Kidney glomerular epithelial cell (primary cell): Measurements from ENCODE around the gene TNS1.

Experiments
- DNase-seq: peaks from one replicate; lab custom pipeline; 2025; lab: John Stamatoyannopoulos, UW

Gene TNS1

DNA sequence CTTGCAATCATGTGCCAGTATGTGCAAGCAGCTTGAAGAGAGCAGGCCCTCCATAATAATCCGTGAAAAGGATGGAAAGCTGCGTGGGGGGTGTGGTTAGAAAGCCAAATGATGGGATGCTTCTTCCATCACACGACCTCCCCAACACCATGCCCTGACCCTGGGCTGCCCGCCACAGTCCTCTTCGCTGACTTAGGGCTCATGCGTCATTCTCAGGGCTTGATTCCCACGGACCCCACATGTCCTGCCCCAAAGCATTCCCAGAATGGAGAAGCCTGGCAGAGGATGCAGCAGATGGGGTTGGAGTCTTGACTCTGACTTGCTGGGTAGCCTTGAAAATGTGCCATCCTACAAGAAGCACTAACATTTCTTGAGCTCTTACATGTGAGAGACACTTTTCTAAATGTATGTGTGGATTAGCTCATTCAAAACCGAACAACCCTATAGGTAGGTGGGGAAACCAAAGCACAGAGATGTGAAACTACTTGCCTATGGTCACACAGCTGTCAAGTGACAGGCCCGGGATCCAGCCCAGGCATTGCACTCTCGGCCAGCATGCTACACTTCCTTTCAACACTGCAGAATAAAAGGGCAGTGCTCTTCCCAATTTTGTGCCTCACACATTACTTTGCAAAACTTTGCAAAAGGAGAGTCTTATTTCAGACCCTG lies 3.7 kb downstream of the TNS1 start:
- DNase-seq, result no peak

DNA sequence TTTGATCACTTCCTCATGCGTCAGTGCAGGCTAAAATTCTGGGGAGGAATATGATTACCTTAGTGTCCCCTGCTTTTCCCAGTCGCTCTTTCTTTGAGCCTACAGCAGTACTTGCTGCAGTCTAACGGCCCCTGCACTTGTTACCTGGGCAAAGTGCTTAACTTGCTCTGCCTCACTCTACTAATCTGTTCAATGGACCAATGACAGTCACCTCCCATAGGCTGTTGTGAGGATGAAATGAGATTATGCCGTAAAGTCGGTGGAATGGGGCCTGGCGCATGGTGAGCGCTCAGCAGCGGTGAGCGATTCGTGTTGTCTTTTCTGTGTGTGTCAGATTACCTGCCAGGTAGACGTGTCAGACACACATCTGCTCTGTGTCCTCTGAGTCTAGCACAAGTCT lies 5.3 kb downstream of the TNS1 start:
- DNase-seq, result no peak

DNA sequence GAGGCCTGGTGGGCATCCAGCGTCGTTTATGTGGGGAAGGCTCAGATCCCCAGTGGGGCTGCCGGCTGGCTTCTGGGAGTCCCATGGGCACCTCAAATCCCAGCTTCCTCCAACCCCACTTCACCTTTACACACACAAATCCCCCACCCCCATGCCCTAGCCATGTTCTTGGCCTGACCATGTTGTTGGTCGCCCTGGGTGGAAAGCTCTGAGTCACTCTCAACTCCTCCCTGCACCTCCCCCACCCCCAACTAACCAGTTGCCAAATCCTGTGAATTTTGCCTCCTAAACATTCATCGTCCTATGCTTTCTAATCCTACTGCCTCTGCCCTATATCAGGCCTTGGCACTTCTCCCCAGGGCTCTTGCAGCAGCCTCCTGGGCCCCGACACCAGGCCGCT lies 6.4 kb downstream of the TNS1 start:
- no peak for DNase-seq

DNA sequence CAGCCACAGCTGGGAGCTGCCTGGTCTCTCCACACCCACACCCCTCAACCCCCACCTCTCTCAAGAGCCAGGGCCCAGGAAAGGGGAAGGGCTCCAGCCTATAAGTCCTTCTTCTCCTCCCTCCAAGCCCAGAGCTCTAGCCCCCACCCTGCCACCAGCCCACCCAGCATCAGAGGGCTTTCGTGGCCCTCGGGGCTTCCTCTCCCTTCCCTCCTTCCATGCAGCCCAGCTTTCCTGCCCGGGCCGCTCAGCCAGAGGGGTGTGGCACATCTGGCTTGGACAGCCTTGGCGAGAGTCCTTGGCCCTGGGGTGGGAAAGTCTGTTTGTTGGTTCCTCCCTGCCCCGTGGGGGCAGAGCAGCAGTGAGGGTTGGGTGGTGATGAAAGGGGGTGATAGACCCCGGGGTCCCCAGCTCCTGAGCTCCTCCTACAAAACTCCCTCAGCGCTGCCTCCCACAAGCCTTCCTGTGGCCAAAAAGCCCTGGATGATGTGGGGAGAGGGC lies 7.0 kb downstream of the TNS1 start:
- DNase-seq, result no peak

DNA sequence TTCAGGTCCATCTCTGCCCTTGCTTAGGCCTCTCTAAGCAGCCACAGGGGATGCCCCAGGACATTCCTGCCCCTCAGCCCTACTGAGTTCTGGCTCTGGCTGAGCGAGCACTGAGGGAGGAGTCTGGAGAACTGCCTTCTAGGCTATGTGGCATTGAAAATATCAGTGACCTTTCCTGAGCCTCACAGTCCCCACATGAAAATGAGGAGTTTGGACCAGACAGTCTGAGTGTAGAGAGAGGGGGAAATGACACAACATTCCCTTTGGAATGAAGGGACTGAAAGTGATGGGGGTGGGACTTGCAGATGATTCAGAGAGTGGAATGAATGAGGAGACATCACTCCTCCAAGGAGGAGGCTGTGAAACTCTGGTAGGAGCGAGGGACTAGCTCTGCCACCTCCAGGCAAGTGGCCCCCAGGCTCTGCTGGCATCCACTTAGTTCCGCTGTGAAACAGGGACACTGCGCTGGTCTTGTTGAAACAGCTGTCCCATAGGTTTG lies 8.0 kb downstream of the TNS1 start:
- peak; percentile 69 for DNase-seq

DNA sequence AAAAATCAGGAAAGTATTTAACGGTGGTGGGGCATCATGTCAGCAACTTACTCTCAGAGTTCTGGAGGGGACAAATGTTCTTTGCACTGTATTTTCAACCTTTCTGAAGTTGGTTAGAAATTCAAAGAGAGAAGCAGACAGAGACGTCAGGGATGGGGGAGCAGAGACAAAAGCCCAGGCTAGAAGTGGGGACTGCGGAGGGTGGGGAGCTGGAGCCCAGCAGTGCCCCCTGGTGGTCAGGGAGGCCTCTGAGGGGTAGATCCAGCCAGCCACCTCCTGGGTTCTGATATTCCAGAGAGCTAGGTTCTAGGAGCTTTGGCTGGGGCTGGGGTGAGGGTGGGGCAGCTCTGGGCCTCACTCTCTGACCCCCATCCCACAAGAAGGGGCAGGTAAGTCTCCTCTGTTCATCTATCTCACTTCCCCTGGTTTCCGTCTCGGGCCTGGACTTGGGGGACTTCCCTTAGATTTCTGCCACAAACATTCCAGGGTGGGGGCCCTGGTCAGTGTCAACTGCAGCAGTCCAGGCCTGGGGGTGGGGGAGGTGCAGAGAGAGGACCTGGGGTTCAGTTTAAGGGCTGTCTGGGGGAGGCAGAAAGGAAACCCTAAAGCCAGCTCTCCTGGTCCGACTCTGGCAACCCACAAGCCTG lies 8.9 kb downstream of the TNS1 start:
- no peak for DNase-seq

DNA sequence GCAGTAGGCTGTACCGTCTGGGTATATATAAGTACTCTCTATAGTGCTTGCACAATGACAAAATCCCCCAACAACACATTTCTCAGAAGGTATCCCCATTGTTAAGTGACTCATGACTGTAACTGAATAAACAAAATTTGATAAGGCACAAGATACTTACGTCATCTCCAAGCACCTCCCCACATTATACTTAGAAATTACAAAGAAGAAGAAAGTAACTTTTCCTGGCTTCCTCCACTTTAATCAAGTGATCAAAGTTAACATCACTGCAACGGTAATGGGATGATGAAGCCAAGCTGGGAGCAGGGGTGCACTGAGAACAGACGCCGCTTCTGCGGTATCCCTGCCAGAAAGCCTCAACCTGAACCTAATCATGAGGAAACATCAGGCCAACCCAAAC lies 9.7 kb downstream of the TNS1 start:
- DNase-seq, result no peak

DNA sequence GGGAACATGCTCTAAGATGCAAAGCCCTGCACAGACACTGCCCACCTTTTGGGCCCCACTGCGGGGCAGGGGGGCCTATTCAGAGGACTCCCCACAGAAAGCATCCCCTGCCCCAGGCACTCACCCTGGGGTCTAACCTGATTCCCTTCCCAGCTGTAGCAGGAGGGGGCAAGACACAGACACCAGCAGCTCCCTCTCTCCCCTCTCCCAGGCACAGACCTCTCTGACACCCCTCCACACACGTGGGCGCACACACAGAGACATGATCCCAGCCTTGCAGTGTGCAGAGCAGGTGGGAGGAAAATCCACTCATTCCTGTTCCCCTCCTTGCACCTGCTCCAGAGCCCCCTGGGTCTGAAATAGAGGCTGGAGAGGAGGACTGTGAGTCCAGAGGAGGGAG lies 10.7 kb downstream of the TNS1 start:
- DNase-seq, result no peak

DNA sequence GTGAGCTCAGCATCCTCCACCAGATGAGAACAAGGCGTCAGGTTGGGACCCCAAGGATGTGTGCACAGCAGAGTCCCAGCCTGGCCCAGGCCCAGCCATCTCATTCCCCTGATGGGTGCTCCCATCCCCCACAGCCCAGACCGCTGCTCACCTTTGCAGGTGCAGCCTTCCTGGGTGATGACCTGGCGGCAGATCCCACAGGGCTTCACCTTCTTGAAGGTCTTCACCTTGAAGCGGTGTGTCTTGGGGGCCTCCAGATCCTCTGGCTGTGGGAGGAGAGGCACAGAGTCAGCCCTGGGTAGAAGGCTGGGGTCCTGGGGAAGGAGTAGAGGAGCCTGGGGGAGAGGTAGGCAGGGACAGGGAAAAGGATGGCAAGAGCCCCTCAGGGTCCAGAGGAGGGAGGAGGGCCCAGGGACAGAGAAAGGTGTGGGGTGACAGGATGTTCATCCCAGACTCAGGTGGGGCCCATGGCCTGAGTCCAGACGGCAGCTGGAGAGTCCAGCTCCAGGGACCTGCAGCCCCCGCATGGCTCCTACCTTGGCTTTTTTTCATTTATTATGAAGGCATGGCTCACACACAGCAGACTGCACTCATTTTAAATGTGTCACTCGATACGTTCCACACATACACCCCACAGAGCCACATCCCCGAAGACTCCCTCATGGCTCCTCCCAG lies 11.9 kb downstream of the TNS1 start:
- DNase-seq, result no peak

DNA sequence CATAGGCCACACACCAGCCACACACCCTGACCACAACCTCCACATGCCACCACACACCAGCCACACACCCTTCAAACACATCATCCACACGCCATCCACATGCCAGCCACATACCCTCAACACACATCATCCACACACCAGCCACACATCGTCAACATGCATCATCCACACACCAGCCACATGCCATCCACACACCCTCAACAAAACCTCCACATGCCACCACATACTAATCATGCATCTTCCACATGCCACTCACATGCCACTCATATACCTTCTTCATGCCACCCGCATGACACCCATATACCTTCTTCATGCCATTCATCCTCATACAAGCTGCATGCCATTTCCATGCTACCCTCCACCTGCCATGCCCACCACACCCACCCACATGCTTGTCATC lies 12.4 kb downstream of the TNS1 start:
- no peak for DNase-seq

DNA sequence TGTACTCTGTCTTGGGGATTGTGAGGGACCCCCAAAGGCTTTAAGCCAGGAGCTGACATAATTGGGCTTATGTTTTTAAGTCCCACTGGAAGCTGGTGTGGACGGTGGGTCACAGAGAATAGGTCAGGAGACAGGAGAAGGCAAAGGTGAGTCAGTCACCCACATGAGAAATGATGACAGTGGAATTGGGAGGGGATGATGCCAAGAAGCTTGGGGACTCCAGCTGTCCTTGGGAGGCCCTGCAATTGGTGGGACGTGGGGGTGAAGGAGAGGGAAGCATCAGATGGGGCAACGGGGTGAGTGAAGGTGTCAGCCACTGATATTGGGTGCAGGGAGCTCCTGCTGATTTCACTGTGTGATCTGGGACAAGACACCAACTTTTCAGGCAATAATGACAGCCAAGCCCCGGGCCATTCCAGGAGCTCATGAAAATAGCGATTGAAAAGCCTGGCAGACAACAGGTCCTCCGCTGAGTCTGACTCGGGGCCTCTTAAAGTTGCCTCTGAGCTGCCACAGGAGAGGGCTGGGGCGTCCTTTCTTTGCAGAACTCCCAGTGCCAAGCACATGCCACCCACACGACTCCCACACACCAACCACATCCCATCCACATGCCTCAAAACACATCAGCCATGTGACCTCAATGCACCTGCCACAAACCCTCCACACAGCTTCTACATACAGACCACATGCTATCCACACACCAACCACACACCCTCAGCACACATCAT lies 13.4 kb downstream of the TNS1 start:
- DNase-seq, result no peak

DNA sequence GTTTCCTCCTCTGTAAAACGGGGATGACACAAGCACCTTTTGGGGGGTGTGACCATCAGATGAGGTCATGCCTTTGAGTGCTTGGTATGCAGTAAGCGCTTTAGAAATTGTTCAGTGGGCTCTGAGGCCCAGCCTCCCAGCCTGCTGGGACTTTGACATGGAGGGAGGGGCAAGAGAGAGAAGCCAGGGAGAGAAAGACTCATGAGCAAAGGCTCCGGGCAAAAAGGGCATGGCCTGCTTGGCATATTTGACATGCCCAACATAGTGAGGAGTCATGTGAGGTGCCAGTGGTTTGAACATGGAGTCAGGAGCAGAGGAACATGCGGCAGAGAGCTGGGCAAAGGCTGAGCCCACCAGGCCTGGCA lies 14.0 kb downstream of the TNS1 start:
- DNase-seq, result peak; percentile 43

DNA sequence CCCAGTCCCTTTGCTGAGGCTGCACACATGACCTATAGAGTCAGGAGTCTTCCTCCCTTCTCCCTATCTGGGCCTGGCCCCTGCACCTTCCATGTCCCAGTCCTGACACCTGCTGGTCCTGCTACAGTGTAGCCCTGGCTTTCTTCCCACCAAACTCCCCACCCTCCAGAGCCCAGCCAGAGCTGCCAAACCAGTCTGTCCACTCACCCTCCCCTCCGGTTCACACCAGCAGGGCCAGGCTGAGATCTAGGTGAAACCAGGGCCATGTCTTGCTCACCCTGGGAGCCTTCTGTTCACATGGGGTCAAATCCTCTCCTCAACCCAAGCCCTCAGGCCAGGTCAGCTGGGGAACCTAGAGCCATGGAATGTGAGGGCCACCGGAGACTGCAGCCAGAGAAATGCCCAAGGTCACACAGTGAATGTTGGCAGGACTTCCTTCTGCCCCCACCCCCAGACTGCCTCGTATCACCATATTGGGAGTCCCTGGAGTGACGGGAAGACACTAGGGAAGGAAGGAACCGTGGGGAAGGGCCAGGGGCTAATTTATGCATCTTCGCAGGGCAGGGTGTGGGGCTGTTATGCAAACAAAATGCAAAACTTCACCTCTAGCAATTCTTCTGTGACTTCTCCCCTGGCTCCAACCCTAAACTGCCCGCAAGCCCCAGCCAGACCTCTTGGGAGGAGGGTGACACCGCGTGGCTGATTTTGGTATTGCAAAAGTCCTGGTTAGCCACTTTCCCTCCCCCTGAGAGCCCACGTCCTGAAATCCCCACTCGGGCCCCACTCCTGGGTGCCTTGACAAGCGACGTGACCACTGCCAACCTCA lies 14.6 kb downstream of the TNS1 start:
- DNase-seq, result peak; percentile 43

DNA sequence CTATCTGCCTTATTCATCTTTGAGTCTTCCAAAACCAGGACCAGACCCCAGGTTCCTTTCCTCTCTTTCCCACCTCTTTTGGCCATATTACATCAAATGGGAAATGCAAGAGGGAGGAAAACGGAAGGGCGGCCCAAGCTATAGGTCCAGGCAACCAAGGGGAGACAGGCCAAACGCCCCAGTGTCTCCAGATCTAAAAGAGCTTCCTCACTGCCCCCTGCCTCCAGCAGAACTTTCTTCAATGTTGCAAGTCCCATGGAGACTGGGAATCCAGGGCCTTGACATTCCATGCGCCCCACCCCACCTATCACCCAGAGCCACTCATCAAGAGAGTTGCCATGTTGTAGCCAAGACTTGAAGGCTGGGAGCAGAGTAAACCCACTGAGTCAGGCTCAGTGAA lies 15.4 kb downstream of the TNS1 start:
- DNase-seq, result no peak

DNA sequence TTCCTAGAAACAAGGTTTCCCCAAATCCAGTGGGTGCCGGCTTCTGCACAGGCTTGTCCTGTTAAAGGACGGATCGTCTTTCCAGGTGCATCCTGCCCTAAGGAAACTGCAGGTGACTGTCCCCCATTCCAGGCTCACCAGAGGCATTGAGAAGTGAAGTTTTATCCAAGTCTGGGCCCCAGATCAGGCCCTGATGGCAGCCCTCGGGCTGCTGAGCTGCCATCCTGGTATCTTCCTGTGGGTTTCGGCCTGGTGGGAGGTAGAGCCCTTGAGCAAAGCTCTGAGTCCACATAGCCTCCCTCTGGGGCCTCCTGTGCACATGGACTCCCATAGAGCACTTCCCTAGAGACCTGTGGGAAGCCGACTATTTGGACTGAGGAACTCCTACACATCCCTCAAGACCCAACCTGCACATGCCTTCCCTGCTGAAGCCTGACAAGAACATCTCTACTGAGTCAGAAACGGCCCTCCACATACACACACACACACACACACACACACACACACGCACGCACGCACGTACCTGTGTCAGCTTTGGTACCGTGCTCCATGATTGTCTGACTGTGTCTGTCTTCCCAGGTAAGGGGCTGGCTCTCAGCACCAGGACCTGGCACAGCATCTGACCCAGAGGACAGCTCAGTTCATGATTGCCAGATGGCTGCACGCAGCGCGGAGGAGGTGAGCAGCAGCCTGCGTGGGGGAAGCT lies 16.4 kb downstream of the TNS1 start:
- no peak for DNase-seq

DNA sequence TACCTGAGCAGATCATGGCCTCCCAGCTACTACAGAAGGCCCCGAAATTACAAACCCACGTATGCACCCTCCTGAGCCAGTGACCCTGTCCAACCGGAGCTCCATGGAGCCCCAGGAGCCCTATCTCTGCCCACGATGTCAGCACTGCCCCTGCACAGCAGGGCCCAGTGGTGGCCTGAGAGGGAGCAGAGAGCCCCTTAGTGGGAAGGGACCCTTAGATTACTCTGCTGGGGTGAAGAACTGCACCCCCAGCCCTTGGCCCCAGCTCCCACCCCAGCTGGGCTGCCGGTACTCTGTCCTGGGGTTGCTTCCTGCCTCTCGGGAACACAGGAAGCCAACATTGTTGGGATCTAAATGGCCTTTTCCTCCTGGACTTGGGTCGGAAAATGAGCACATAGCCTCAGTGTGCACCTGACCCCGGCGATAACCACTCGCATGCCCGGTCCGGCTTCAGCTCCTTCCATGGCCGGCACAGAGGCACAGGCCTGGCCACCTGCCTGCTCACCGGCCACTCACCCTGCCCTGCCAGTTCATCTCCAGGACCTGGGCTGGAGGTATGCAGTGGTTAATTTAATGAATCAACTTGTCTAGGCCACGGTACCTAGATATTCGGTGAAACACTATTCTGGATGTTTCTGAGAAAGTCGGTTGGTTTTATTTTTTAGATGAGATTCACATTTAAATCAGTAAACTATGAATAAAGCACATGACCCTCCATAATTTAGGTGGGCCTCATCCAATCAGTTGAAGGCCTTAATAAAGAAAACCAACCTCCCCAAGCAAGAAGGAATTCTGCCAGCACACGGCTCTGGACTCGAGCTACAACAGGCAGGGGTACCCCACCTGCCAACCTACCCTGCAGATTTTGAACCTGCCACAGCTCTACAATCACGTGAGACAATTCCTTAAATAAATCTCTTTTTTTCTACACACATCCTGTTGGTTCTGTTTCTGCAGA lies 19.2 kb downstream of the TNS1 start:
- no peak for DNase-seq

DNA sequence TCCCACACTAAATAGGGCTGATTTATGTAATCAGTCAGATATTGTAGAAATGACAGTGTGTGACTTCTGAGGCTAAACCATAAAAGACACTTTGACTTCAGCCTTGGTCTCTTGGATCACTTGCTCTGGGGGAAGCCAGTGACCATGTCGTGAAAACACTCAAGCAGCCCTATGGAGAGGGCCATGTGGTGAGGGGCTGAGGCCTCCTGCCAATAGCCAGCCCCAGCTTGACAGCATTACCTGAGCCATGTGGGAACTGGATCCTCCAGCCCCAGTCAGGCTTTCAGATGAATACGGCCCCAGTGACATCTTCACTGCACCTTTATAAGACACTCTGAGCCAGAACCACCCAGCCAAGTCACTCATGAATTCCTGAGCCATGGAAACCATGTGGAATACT lies 20.8 kb downstream of the TNS1 start:
- no peak for DNase-seq

DNA sequence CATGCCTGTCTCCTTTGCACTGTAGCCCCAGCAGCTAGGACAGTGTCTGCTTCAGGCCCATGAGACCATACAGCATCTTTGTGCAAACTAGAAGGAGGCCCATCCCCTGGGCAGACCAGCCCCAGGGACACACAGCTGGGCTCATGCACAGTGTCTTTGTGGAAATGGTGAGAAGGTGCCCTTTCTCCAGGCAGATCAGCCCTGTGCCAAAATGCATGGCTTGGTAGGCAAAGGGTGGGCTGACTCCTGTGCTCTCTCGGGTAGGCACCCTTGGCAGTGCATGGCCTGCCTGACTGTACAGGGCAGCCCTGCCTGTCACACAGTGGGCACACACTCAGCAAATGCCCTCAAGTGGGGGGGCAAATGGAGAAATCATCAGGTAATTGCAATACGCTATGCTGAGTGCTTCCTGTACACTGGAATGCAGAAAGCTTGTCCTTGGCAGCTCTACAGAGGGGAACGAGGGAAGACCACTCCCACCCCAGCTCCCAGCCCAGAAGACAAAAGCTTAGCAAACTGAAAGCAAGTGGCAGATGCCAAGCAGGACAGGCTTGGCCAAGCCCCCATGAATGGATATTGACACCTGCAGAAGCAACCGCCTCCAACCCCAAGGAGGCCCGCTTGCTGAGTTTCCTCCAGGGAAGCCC lies 21.6 kb downstream of the TNS1 start:
- DNase-seq, result no peak

DNA sequence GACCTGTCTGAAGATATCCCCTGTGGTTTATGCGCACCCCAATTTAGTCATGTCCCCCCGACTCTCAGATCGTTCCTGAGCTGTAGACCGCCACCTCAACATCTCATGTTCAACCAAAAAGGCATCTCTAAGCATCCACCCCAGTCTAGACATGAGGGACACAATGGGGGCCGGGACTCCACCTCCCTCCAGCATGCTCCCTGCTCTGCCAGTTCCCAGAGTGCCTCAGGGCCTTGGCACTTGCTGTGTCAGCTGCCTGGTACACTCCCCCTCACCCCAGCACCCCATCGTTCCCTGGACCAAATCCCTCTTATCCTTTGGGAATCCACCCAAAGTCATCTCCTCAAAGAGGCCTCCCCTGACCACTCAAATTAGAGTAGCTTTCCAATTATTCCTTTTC lies 22.2 kb downstream of the TNS1 start:
- no peak for DNase-seq
